Suppressor macrophage (primary cell): Measurements from ENCODE around the gene PLCL1.

Experiments
- DNase-seq, 4 experiments: peaks; one replicate each; pipeline ENCODE4 v3.0.0-alpha.2; 2020 to 2022

The PLCL1 gene

GRCh38 chr2:197958592-197959150 lies 154.3 kb downstream of the PLCL1 start:
- no peak for DNase-seq

- no peak for DNase-seq
Measured at GRCh38 chr2:197959383-197959782, 155.0 kb downstream of the PLCL1 start.

GRCh38 chr2:197960786-197961185 lies 156.4 kb downstream of the PLCL1 start:
- no peak for DNase-seq

GRCh38 chr2:197964720-197965119 lies 160.3 kb downstream of the PLCL1 start:
- DNase-seq = no peak

- no peak for DNase-seq
Measured at GRCh38 chr2:197965756-197966155, 161.4 kb downstream of the PLCL1 start.

- DNase-seq = no peak
Measured at GRCh38 chr2:197969391-197969893, 165.0 kb downstream of the PLCL1 start.

- DNase-seq = no peak
Measured at GRCh38 chr2:197972061-197972460, 167.7 kb downstream of the PLCL1 start.

- no peak for DNase-seq
Measured at GRCh38 chr2:197972587-197972986, 168.2 kb downstream of the PLCL1 start.

- DNase-seq = no peak
Measured at GRCh38 chr2:197973772-197974171, 169.4 kb downstream of the PLCL1 start.

GRCh38 chr2:197975931-197976519 lies 171.6 kb downstream of the PLCL1 start:
- DNase-seq = no peak

GRCh38 chr2:197978971-197979370 lies 174.6 kb downstream of the PLCL1 start:
- DNase-seq = no peak

- DNase-seq = no peak
Measured at GRCh38 chr2:197982565-197982964, 178.2 kb downstream of the PLCL1 start.

GRCh38 chr2:197985029-197985638 lies 180.7 kb downstream of the PLCL1 start:
- DNase-seq = no peak

- no peak for DNase-seq
Measured at GRCh38 chr2:197986977-197987376, 182.6 kb downstream of the PLCL1 start.

GRCh38 chr2:197990356-197990755 lies 186.0 kb downstream of the PLCL1 start:
- no peak for DNase-seq

- DNase-seq = no peak
Measured at GRCh38 chr2:197992482-197993133, 188.2 kb downstream of the PLCL1 start.

GRCh38 chr2:197993363-197993762 lies 189.0 kb downstream of the PLCL1 start:
- DNase-seq = peak in 3 of 4 experiments; percentile 20 to 49 (median 41)

GRCh38 chr2:197993830-197994229 lies 189.4 kb downstream of the PLCL1 start:
- DNase-seq = peak in 3 of 4 experiments; percentile 16 to 35 (median 31)

GRCh38 chr2:197994751-197995150 lies 190.4 kb downstream of the PLCL1 start:
- no peak for DNase-seq

GRCh38 chr2:197996583-197996982 lies 192.2 kb downstream of the PLCL1 start:
- DNase-seq = no peak

GRCh38 chr2:197997083-197997541 lies 192.7 kb downstream of the PLCL1 start:
- no peak for DNase-seq

- DNase-seq = peak in 2 of 4 experiments; percentile 8 to 10
Measured at GRCh38 chr2:197998702-197999101, 194.3 kb downstream of the PLCL1 start.

- DNase-seq = no peak
Measured at GRCh38 chr2:198000417-198000816, 196.0 kb downstream of the PLCL1 start.
